Measurements from ENCODE around the gene CLCN7.
"Not testable (repeated sequence)": the region's sequence is repeated elsewhere in the genome, so short reads cannot be mapped to it uniquely, and the experiment has no call there.

The CLCN7 gene

DNA sequence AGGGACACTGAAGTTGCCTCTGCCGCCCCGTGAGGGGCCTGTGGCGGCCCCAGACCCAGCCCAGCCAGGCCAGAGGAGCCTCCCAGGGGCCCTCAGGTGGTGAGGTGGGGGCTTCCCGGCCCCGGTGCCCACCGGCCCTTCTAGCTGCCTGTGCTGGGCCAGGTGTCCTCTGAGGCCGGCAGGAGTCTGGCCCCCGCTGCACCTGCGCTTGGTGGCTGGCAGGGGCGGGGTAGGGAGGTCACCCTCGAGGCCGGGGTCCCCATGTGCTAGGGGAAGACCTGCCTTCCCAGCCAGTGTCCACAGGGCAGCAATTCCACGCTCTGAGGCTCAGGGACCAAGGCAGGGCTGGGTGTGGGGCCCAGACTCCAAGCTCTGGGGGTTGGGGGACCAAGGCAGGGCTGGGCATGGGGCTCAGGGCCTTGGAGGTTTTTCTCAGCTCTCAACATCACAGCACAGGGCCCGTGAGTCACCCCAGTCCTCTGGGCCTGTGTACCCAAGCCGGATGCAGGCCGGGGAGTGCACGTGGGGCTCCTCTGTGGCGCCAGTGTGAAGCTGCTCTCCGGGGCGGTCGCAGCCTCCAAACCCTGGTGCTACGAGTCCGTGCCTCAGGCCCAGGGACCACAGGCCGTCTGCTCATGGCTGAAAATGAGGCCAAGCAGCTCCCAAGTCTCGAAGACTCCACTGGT, 29.2 kb downstream of the CLCN7 start:
- DNase-seq (ENCODE audit: low read depth), result no peak

DNA sequence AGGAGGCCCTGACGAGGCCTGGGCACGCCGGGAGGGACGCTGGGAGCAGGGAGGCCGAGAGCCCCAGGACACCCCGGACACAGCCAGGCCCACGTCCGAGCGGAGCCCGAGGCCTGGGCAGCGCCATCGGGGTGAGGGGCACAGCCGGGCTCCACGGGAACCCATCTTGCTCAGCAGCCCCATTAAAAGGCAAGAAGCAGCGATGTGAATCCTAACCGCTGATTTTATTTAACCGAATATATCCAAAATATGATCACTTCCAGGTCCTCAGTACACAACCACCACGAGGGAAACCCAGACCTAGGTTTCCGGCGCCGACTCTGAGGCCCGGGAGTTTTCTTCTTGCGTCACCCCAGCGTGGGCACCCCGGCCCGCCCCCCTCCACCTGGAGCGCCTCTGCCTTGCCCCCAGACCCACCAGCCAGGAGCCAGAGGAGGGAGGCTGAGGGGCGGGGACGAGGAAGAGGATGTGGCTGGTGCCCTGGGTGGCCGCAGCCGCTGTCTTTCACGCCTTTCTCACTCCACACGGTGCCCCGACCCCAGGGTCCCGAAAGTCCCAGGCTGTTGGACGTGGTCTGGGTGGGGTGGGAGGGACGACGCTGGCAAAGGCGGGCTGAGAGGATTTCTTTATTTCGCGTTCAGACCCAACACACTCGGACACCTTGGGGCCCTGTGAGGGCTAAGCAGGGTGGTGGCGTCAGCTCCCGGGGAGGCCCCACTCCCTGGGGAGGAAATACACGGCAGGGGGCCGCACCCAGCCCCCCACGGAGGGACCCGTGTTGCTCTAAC, 29.9 kb downstream of the CLCN7 start:
- DNase-seq (ENCODE audit: low read depth), result no peak

DNA sequence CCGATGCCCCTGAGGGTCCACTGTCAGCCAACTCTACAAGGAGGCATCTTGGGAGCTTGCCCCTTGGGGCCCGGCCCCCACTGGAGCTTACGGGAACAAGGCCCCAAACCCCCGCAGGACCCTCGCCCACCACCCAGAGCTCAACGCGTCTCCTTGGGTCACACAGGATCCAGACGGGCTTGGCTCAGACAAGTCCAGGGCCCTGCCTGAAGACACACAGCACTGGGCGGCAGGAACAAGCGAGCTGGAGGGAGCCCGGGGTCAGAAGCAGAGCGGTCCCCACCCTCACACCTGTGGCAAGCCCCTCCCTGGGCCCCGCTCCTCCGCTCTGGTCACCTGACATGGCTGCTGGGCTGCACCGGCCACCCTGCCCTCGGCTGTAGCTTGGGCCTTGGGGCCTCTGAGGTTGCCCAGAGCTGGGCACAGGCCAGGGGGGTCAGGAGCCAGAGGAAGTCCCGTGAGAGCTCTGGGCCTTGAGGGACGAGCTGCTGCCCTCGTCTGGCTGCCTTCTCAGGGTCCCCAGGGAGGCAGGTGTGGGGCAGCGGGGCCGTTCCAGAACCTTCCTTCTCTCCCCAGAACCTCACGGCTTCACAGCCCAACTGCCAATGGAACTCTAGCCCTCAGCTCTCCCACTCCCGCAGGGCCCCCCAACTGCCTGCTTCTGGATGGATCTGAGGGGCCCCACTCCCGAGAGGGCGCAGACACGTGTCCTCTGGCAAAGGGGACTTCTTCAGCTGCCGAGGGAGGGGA, 30.7 kb downstream of the CLCN7 start, which contains the start of gene CCDC154:
CCDC154 (minus strand) TSS at position 577 of the 750 bp plus-strand sequence; CDS start at position 343, 234 bp downstream.
- no peak for DNase-seq (ENCODE audit: low read depth)

DNA sequence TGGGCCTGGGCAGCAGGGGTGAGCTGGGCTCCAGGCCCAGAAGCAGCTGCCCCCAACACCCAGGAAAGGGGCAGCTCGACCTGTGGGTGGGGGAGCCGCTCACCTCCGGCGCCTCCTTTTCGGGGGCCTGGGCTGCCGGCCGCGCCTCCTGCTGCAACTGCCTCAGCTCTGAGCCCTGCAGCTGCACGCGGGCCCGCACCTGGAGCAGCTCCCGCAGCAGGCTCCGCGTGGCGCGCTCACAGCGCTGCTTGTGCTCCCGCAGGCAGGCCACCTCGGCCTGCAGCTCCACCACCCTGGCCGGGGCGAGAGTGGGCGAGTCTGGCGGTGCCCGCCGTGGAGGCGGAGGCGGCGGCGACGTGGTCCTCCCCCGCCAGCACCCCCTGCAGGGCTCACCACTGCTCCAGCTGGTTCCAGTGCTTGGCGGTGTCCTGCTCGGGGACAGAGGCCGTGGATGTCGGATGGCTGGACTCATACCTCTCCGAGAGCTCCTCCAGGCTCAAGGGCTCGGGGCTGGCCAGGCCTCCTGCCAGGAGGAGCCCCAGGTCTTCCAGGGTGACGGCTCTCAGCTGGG, 31.3 kb downstream of the CLCN7 start:
- no peak for DNase-seq (ENCODE audit: low read depth)

DNA sequence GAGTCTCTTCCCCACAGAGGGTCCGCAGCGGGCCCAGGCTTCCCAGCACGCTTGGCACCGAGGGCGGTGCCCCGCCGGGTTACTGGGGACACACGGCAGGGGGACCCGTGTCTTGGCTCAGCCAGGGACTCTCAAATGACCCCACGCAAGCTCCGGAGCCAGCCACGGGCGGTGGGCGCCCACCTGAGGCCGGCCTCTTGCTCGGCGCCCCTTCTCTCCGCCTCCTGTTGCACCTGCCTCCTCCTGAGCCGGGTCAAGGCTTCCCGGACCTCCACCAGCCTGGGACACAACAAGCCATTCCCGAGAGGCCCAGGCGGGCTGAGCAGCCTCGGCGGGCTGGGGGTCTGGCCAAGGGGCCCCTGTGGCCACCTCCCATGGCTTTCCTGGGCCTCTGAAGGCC, 32.1 kb downstream of the CLCN7 start:
- no peak for DNase-seq (ENCODE audit: low read depth)

DNA sequence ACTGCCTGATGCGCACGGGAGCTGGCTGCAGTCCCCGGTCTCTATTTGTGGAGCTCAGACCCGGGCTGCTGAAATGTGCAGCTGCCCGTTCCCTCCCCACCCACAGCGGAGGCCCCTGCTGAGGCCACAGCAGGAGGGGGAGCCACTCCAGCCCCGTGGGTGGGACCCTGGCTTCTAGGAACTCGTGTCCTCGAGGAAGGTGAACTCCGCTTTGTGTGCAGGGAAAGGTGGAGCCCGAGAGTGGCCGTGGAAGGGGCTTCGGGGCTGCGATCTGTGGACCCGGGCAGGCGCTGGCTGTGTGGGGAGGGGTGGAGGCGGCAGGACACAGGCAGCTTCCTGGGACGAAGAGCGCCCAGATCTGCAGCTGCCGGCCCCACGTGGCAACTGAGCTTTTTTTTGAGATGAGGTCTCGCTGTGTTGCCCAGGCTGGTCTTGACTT, 33.4 kb downstream of the CLCN7 start:
- no peak for DNase-seq (ENCODE audit: low read depth)

DNA sequence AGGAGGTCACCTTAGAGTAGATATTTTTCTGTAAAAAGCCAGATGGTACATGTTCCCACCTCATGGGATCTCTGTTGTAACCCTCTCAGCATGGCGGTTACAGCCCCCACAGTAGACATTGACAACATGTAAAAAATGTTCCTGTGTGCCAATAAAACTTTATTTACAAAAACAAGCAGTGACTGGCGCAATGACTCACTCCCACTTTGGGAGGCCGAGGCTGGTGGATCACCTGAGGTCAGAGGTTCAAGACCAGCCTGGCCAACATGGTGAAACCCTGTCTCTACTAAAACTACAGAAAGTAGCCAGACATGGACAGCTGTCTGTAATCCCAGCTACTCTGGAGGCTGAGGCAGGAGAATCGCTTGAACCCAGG, 35.1 kb downstream of the CLCN7 start:
- DNase-seq (ENCODE audit: low read depth), result not testable (repeated sequence)

DNA sequence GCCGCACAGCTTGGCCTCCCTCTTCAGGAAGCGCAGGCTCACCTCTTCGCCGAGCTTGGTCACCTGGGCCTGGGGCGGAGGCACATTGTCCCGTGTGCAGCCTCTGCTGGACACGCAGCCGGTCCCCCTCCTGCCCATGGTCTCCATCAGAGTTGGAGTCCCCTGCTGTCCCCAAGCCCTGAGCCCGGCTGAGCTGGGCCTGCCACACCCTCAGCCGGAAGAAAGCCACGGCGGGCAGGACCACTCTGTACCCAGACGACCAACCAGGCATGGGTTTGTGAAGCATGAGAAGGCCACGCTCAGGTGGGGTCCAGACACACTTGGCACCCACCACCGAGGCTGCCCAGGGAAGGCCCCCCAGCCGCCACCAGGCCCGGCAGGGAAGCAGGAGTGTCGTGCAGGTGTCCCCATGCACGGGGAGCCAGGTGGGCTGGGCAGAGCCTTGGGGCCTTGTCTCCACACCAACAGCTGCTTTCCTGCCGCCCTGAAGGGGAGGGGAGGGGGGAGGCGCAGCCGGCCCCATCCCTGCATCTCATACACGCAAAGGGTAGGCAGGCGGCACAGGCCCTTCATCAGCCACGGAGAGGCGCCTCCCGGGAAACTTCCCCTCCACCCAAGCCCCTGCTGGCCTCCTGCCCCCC, 35.6 kb downstream of the CLCN7 start:
- no peak for DNase-seq (ENCODE audit: low read depth)

DNA sequence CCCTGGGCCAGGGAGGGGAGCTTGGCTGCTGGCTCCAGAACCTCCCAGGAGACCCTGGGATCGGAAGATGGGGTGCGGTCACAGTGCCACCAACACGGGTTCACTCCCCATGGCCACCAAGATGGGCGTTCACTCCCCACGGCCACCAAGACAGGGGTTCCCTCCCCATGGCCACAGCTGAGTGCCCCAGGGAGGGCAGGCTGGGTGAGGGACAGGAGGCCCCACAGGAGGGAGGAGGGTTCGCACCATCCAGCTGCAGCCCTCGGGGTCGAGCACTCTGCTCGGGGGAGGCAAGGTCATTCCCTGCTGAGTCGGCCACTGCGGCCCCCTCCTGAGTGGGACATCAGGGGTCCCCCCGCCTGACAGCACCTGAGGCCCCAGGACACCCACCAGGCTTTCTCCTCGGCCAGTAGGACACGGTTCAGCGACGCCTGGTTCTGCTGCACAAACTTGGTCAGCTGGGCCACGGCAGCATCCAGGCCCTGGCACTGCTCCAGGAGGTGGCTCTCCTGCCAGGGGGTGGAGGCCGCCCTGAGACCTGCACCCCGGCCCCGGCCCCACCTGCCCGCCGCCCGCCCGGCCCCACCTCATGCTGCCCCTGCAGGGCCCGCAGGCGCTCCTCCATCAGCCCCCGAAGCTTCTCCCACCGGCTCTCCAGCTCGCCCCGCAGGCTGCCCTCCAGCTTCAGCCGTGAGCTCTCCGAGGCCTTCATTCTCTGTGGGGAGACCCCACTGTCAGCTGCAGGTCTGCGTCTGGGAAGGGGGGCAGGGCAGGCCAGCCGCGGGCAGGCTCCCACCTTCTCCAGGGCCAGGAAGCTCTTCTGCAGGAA, 36.4 kb downstream of the CLCN7 start:
- no peak for DNase-seq (ENCODE audit: low read depth)

DNA sequence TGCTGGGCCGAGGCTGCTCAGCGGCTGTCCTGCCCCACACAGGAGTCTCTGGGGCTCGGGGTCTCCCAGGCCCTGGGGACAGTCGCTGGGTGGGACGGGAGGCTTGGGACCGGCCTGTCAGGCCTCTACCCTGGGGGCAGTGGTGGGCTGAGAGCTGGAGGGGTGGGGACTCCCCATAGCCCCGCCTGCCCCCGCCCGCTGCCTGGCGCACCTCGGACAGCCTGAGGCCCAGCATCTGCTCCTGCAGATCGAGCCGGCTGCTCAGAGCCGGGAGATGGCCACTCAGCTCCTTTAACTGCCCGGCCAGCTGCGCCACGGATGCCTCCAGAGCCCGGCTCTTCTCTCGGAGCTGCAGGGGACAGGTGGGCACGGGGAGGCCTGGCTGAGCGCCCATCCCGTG, 37.2 kb downstream of the CLCN7 start:
- no peak for DNase-seq (ENCODE audit: low read depth)

DNA sequence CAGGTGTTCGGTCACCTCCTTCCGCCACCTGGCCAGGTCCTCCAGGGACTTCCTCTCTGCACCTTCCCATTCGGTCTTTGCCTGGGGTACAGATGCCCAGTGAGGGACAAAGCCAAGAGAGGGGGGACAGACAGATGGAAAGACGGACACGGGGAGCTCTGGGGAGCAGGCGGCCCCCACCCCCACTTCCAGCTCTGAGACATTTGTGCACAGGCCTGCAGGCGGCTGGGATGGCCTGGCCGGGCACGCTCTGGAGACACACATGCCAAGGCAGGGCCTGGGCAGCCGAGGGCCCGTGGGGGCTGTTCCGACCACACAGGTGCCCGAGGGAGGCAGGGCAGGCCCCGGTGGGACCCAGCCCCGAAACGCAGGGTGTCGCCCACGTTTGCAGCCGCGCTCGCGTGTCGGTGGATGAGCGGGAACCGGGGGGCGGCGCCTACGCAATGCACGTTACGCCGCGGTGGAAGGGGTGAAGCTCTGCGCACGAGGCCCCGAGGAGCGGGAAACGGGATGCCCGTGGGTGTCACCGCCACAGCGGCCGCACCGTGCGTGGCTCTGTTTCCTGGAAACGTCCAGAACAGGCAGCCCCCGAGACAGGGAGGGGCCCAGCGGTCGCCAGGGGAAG, 38.0 kb downstream of the CLCN7 start:
- no peak for DNase-seq (ENCODE audit: low read depth)

DNA sequence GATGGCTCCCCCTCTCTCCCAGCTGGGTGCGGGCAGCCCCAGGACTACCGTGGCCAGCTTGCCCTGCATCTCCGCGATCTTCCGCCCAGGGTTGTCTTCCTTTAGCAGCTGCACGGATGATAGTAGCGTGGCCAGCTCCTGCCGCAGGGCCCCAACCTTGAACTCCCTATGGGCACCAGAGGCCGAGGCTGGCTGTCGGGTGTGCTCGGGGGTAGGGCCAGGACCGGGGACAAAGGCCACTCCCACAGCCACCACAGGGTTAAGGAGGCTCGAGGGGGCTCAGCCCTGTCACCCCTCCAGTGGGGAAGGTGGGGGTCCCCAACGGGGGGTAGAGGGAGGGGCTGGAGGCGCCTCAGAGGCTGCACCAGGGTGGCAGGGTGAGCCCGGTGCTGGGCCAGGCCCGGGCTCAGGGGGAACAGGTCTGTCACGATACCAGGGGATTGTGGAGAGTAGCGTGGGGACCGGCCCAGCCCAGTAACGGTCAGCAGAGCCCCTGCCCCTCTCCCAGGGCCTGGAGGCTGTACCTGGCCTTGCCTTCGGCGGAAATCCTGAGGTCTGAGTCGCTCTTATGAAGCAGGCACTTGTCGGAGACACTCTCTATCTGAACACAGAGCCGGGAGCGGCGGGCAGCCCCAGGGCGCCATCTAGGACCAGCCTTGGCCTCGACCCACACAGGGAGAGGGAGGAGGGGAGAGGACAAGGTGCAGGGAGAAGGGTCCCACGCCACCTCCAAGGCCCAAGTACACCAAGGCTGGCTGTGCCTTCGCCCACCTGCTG, 38.7 kb downstream of the CLCN7 start:
- DNase-seq (ENCODE audit: low read depth), result no peak

DNA sequence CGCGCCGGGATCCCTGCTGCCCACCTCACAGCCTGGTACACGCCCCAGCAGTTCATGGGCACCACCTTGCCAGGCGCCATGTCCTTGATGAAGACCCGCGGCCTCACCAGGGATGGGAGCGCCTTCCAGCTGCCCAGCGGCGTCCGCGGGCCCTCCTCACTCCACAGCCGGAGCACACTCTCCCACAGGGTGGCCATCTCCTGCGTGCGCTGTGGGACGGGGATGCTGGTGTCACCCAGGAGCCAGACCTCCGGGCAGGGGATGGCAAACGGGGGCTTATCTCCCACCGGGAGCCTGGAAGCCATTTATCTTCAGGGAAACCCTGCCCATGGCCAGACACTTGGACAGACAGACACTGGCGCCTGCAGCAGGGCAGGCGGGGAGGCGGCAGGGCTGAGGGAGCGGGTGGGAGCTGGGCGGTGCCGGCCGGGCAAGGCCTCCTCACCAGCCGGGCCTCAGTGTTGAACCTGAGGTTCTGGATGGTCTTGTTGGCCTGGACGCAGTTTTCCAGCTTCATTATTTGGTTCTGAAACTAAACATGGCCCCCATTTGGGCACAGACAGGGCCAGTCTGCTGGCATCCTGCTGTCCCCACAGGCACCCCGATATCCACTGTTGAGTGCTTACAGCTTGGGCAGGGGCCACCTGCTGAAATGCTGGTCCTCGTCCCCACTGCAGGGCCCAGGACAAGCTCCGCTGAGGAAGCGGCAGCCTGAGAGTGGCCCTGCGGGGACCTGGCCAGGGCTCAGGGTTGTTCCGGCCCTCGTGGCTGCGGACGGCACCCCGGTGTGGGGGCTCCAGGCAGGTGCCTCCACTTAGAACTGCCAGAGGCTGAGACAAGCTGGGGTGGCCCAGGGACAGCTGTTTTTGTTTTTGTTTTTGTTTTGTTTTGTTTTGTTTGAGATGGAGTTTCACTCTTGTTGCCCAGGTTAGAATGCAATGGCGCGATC, 39.9 kb downstream of the CLCN7 start:
- DNase-seq (ENCODE audit: low read depth), result no peak

DNA sequence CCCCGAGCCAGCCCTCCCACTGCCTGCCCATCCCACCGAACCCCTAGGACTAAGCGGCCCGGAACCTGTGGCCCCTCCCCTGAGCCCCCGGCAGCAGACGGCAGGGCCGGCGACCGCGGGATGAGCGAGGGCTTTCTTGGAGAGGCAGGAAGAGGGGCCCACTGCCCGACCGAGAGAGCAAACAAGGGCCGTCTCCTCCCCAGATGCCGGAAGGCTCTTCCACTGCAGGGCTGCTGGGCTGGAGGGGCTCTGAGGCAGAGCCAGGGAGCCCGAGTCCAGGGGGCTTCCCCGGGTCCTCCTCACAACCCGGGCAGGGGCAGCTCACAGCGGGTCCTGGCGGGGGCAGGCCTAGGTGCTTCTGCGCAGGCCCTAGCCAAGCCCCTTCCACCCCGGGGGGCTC, 41.1 kb downstream of the CLCN7 start:
- DNase-seq (ENCODE audit: low read depth), result no peak

DNA sequence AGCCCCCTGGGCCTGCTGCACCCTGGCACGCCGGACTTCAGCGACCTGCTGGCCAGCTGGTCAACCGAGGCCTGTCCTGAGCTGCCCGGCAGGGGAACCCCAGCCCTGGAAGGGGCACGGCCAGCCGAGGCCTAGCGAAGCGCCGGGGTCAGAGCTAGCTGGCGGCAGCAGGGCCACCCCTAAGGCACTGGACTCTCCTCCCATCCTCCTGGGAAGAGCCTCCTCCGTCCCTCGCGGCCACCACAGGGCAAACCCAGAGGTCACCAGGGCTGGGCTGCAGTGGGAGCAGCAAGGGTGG, 41.6 kb downstream of the CLCN7 start:
- DNase-seq (ENCODE audit: low read depth), result no peak

DNA sequence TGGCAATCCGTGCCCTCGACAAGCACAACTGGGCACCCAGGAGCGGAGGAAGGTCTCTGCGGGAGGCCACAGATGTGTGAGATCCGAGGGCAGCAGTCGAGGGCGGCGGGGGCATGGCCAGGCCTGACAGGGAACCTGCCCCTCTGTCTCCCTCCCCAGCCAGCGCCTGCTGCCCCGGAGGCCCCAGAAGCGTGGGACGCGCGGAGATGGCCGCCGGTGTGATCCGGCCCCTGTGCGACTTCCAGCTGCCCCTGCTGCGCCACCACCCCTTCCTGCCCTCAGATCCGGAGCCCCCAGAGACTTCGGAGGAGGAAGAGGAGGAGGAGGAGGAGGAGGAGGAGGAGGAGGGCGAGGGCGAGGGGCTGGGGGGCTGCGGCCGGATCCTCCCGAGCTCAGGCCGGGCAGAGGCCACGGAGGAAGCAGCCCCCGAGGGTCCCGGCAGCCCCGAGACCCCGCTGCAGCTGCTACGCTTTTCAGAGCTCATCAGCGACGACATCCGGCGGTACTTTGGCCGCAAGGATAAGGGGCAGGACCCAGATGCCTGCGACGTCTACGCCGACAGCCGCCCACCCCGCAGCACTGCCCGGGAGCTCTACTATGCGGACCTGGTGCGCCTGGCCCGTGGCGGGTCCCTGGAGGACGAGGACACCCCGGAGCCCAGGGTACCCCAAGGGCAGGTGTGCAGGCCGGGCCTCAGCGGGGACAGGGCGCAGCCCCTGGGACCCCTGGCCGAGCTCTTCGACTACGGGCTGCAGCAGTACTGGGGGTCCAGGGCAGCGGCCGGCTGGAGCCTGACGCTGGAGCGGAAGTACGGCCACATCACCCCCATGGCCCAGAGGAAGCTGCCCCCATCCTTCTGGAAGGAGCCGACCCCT, 42.2 kb downstream of the CLCN7 start:
- no peak for DNase-seq (ENCODE audit: low read depth)

DNA sequence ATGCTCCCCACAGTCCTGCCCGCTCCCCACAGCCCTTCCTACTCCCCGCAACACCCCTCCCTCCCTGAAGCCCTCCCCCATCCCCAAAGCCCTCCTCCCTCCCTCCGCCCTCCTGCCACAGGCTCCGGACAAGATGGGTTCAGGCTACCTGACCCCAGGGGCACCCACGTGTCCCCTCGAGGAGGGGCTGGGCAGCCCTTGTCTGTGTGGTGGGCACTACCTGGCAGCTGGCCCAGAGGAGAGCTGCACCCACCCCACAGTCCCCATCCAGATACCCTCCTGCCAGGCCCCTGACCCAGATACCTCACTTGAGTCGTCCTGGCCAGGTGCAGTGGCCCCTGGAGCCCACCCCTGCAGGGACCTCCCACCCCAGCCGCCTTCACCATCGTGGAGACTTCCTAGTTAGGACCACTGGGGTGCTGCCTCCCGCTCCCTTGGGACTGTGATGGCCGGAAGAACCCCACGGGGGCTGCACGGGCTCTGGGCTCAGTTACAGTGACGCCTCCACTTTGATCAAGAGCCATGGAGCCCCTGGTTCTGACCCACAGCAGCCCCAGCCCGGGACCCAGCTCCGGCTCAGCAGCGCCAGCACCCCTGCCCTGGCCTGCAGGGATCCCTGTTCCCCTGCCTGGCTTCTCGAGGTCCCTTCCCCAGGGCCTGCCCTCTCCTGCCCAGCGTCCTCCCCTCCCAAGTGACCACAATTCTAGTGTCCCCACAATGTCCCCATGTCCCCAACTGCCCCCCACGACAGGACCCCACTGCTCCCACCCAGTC, 43.1 kb downstream of the CLCN7 start:
- DNase-seq (ENCODE audit: low read depth), result no peak
